ENCODE results near the gene KCTD21. TPM values are rescaled to one million over a fixed set of nuclear protein-coding genes. Genes with fewer than 3 reads are reported as not detected.

The KCTD21 gene
- total RNA-seq, 1 donor from 2014 or later: 10.4 TPM

DNA sequence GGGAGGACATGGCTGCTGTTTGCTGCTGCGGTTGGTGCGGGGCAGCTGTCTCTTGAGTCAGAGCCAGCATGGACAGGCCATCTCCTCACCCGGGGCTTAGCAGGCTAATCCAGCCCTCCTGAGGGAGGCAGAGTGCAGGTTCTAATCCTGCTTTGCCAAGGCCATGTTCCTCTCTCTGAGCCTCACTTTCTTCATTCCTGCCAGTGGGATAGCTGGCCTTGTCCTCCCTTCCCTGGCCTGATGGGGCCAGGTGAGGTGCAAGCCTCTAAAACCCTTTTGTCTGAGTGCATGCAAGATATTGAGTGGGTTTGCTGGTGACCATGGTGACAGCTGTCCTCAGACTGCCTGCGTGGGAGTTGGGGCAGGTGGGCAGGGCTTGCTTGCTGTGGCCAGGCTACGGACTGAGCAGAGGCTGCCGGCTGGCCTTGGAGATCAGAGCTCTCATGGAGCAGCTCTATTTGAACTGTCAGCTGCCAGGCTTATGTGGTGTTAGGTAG, 3.8 kb upstream of the KCTD21 start:
- Histone ChIP-seq H3K9me3 (no peaks in the 10 kb centered on the region), H3K27ac (no peak overlapping the region), H3K36me3 (no peaks in the 10 kb centered on the region), H3K4me1 (peaks cover 17% of the 10 kb centered on the region), H3K4me3 (no peak overlapping the region), H3K27me3 (ENCODE audit: low read depth) (no peaks in the 10 kb centered on the region)
- no peak for ATAC-seq
- TF ChIP-seq, protein P1, sequence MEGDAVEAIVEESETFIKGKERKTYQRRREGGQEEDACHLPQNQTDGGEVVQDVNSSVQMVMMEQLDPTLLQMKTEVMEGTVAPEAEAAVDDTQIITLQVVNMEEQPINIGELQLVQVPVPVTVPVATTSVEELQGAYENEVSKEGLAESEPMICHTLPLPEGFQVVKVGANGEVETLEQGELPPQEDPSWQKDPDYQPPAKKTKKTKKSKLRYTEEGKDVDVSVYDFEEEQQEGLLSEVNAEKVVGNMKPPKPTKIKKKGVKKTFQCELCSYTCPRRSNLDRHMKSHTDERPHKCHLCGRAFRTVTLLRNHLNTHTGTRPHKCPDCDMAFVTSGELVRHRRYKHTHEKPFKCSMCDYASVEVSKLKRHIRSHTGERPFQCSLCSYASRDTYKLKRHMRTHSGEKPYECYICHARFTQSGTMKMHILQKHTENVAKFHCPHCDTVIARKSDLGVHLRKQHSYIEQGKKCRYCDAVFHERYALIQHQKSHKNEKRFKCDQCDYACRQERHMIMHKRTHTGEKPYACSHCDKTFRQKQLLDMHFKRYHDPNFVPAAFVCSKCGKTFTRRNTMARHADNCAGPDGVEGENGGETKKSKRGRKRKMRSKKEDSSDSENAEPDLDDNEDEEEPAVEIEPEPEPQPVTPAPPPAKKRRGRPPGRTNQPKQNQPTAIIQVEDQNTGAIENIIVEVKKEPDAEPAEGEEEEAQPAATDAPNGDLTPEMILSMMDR (IDR thresholded peaks at IDR 0.05): no peak
- DNase-seq: no peak
- intact Hi-C loops (cut with DNase I): no loop called here

DNA sequence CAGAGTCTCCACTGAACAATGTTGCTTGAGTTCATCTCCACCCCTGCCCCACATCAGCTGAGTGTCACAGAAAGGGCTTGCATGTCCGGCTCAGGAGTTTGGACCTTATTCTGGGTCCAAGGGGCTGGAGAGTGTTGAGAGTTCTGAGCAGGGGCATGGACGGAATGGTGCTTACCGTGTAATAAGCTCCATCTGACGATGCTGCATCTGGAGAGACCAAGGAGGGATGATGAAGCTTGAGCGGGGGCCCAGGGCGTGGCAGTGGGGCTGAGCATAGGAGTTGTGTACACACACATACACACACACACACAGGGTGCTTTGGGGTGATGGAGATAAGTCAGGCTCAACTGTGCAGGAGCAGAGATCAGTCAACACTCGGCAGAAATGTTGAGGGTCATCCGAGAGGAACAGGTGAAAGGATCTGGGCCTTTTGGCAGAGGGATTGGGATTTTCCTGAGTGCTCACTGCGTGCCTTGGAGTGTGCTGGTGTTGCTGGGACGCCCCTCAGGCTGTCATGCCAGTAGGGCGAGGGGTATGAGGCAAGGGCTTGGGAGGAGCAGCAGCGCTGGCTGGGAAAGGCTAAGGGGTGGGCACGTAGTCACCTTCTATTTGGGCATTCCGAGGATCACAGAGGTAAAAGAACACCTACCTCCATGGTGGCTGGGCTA, 2.6 kb upstream of the KCTD21 start:
- H3K27ac ChIP-seq: no peak overlapping the region
- peaks cover 29% of the 10 kb centered on the region for H3K4me1 ChIP-seq
- no peaks in the 10 kb centered on the region for H3K36me3 ChIP-seq
- H3K4me3 ChIP-seq: no peak overlapping the region
- H3K27me3 ChIP-seq (ENCODE audit: low read depth): no peaks in the 10 kb centered on the region
- no peaks in the 10 kb centered on the region for H3K9me3 ChIP-seq
- DNase-seq (no peak), ATAC-seq (no peak)
- intact Hi-C loops (cut with DNase I): no loop called here
- TF ChIP-seq, protein P1 (IDR thresholded peaks at IDR 0.05): no peak

DNA sequence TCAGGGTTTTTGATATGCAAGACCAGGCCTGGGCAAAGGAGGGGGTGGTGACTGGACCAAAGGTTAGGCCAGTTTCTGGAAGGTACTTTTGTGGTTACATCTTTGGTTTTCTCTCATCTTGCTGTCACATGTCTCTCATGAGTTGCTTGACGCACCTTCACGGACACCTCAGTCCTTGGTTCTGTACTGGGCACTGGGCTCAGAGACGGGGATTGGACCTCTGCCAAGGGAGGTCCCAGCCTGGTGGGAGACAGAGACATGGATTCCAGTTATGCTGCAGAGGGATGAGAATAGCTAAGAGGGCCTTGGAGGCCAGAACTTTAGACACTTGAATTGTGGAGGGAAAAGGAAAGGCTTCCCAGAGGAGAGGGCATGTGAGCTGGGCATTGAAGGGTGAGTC, 1.9 kb upstream of the KCTD21 start:
- Histone ChIP-seq H3K27me3 (ENCODE audit: low read depth) (no peaks in the 10 kb centered on the region), H3K27ac (no peak overlapping the region), H3K4me3 (no peak overlapping the region), H3K4me1 (peaks cover 32% of the 10 kb centered on the region), H3K9me3 (no peaks in the 10 kb centered on the region), H3K36me3 (no peaks in the 10 kb centered on the region)
- TF ChIP-seq, protein P1 (IDR thresholded peaks at IDR 0.05): no peak
- ATAC-seq: no peak
- no peak for DNase-seq
- intact Hi-C loops (cut with DNase I): no loop called here

DNA sequence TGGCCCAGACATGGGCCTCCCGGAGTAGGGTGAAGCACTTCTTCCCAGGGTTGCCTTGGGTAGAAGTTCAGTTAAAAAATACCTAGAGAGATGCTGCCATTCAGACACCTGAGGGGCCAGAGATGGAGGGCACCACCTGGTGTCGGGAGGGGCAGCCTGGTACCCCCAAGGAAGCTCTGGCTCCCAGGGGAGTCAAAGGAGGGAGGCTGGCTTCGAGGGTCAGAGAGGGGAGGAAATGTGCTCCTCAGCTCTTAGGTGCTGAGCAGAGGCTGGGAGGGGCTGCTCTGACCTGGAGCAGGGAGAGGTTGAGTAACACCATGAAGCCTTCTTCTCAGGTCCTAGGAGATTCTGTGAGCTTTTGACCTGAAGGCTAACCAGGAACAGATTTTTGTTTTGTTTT, 1.4 kb upstream of the KCTD21 start:
- Histone ChIP-seq H3K4me1 (peaks cover 32% of the 10 kb centered on the region), H3K9me3 (no peaks in the 10 kb centered on the region), H3K36me3 (no peaks in the 10 kb centered on the region), H3K27ac (peak overlapping the region; percentile 75), H3K27me3 (ENCODE audit: low read depth) (no peaks in the 10 kb centered on the region), H3K4me3 (peak overlapping the region; percentile 95)
- ATAC-seq (no peak), DNase-seq (no peak)
- TF ChIP-seq, protein P1 (IDR thresholded peaks at IDR 0.05): no peak
- intact Hi-C loops (cut with DNase I): no loop called here

DNA sequence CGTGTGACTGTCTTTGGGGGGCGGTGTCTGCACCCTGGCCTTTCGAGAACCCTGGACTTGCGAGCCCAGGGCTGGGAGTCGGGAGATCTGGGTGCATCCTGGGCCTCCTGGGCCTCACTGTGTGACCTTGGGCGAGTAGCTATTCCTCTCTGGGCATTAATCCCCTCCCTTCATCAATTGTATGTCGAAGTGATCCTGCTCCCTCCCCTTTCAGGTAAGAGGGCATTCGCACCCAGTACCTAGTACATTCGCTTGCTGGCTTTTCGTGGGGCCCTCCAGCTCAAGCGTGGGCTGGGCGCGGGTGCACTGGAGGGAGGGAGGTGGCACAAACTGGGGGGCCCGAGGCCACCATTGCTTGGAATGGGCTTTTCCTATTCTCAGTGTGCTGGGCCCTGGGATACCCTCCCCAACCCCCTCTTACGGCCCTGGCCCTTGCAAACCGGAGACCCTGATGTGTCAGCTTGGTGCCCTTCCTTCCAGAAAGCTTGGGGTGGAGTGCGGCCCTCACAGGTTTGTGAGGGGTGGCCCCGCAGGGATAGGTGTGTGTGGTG, 823 bp upstream of the KCTD21 start:
- no peak for DNase-seq
- H3K4me1 ChIP-seq: peaks cover 32% of the 10 kb centered on the region
- TF ChIP-seq, protein P1 (IDR thresholded peaks at IDR 0.05): no peak
- intact Hi-C loops (cut with DNase I): no loop called here
- no peaks in the 10 kb centered on the region for H3K36me3 ChIP-seq
- H3K4me3 ChIP-seq: peak overlapping the region; percentile 95
- no peaks in the 10 kb centered on the region for H3K27me3 ChIP-seq (ENCODE audit: low read depth)
- no peak for ATAC-seq
- H3K27ac ChIP-seq: peak overlapping the region; percentile 75
- H3K9me3 ChIP-seq: no peaks in the 10 kb centered on the region
